ENCODE measurements around the gene PLCB4. TPM values are rescaled to one million over a fixed set of nuclear protein-coding genes. Genes with fewer than 3 reads are reported as not detected.

Gene PLCB4
- total and polyA plus RNA-seq, 3 donors from 2014 or later = 5.9 to 19.4 (median 15.5) TPM

- no peak for DNase-seq
- no peak overlapping the region for H3K27ac ChIP-seq
- H3K36me3 ChIP-seq (ENCODE audit: low read depth, missing control alignments) = no peaks in the 10 kb centered on the region
- no peaks in the 10 kb centered on the region for H3K9me3 ChIP-seq
- 64 to 80% methylated on average over 3 of the region's 3 CpGs for WGBS, 2 donors
- no peak for TF ChIP-seq POLR2A (IDR thresholded peaks at IDR 0.05)
- no peak for TF ChIP-seq CTCF (IDR thresholded peaks at IDR 0.05)
- no peaks in the 10 kb centered on the region for H3K4me1 ChIP-seq
- H3K27me3 ChIP-seq = no peaks in the 10 kb centered on the region
- no peak overlapping the region for H3K4me3 ChIP-seq
- intact Hi-C loops (cut with DNase I; ENCODE audit: low total_unique reads) = no loop called here
Observed at GRCh38 chr20:9440892-9441291, 372.0 kb downstream of the PLCB4 start.

GRCh38 chr20:9441948-9442347, 373.1 kb downstream of the PLCB4 start:
- TF ChIP-seq CTCF (IDR thresholded peaks at IDR 0.05) = no peak
- no peak for DNase-seq
- no peaks in the 10 kb centered on the region for H3K36me3 ChIP-seq (ENCODE audit: low read depth, missing control alignments)
- no peak overlapping the region for H3K27ac ChIP-seq
- H3K27me3 ChIP-seq = no peaks in the 10 kb centered on the region
- H3K9me3 ChIP-seq = no peaks in the 10 kb centered on the region
- H3K4me1 ChIP-seq = no peaks in the 10 kb centered on the region
- no peak overlapping the region for H3K4me3 ChIP-seq
- intact Hi-C loops (cut with DNase I; ENCODE audit: low total_unique reads) = no loop called here
- 91 to 94% methylated on average over 3 of the region's 3 CpGs for WGBS, 2 donors

GRCh38 chr20:9442858-9443257, 374.0 kb downstream of the PLCB4 start:
- TF ChIP-seq CTCF (IDR thresholded peaks at IDR 0.05) = no peak
- TF ChIP-seq POLR2A (IDR thresholded peaks at IDR 0.05) = no peak
- no peak for DNase-seq
- Histone ChIP-seq H3K36me3 (ENCODE audit: low read depth, missing control alignments) (no peaks in the 10 kb centered on the region), H3K27me3 (no peaks in the 10 kb centered on the region), H3K4me3 (no peak overlapping the region), H3K27ac (no peak overlapping the region), H3K4me1 (no peaks in the 10 kb centered on the region), H3K9me3 (no peaks in the 10 kb centered on the region)
- intact Hi-C loops (cut with DNase I; ENCODE audit: low total_unique reads) = no loop called here

GRCh38 chr20:9444921-9445320, 376.0 kb downstream of the PLCB4 start:
- H3K27me3 ChIP-seq = no peaks in the 10 kb centered on the region
- H3K4me3 ChIP-seq = no peak overlapping the region
- DNase-seq = no peak
- intact Hi-C loops (cut with DNase I; ENCODE audit: low total_unique reads) = no loop called here
- WGBS, 2 donors = 52 to 73% methylated on average over 2 of the region's 2 CpGs
- no peaks in the 10 kb centered on the region for H3K36me3 ChIP-seq (ENCODE audit: low read depth, missing control alignments)
- TF ChIP-seq CTCF (IDR thresholded peaks at IDR 0.05) (no peak), POLR2A (IDR thresholded peaks at IDR 0.05) (no peak)
- H3K27ac ChIP-seq = no peak overlapping the region
- H3K4me1 ChIP-seq = no peaks in the 10 kb centered on the region
- no peaks in the 10 kb centered on the region for H3K9me3 ChIP-seq

- intact Hi-C loops (cut with DNase I; ENCODE audit: low total_unique reads) = no loop called here
- no peak for DNase-seq
- TF ChIP-seq POLR2A (IDR thresholded peaks at IDR 0.05) = no peak
- TF ChIP-seq CTCF (IDR thresholded peaks at IDR 0.05) = no peak
- Histone ChIP-seq H3K4me1 (no peaks in the 10 kb centered on the region), H3K36me3 (ENCODE audit: low read depth, missing control alignments) (no peaks in the 10 kb centered on the region), H3K27ac (no peak overlapping the region), H3K9me3 (no peaks in the 10 kb centered on the region), H3K4me3 (no peak overlapping the region), H3K27me3 (no peaks in the 10 kb centered on the region)
Observed at GRCh38 chr20:9447182-9447581, 378.3 kb downstream of the PLCB4 start.

All from testis (tissue), 3 donors.